Pancreas (tissue), 10 donors: ENCODE measurements around the gene LRP1B. TPM values are rescaled to one million over a fixed set of nuclear protein-coding genes. Genes with fewer than 3 reads are reported as not detected.

ENCODE experiments used
- ATAC-seq, 4 donors: fragments of 200-7000 bp; cut with Tn5 transposase; one replicate each; pipeline versions ENCODE4 v1.8.0 to v1.9.1; 2020; ENCODE audit warnings: mild to moderate bottlenecking in 4 of 4, moderate library complexity in 4 of 4
- DNase-seq, 6 donors: peaks; one replicate each; pipeline ENCODE4 v3.0.0-alpha.2; 2020
- FAIRE-seq: peaks from 2 replicates; lab custom pipeline; 2012; peaks lifted over from hg19 to GRCh38; lab: Jason Lieb, UNC
- H3K27ac ChIP-seq, 4 donors: fragments of 200-600 bp; sonication (generic); 1 replicate in 3 of 4; 2 replicates in 1 of 4; pipeline versions ENCODE4 v1.5.0 to v1.8.0; 2020
- H3K27me3 ChIP-seq, 4 donors: fragments of 200-600 bp; one replicate each; pipeline ENCODE4 v1.8.0; 2021
- H3K36me3 ChIP-seq, 3 donors: fragments of 200-600 bp; sonication (generic) in 1 of 3; one replicate each; pipeline versions ENCODE4 v1.5.0 to v1.8.0; 2020 to 2021
- H3K4me1 ChIP-seq, 3 donors: fragments of 200-600 bp; one replicate each; pipeline ENCODE4 v1.8.0; 2021
- H3K4me3 ChIP-seq, 4 donors: fragments of 200-600 bp; sonication (generic) in 2 of 4; one replicate each; pipeline versions ENCODE4 v1.5.0 to v1.8.0; 2020 to 2021
- H3K9me3 ChIP-seq, 4 donors: fragments of 200-600 bp; one replicate each; pipeline ENCODE4 v1.8.0; 2021
- CTCF ChIP-seq, 4 donors: fragments of 200-600 bp; sonication (generic) in 3 of 4; IDR thresholded peaks; one replicate each; pipeline versions ENCODE4 v1.5.0 to v1.8.0; 2021; ENCODE audit warnings: antibody characterized with exemption in 4 of 4
- WGBS, 2 donors: extraction: QIAGEN DNeasy Blood & Tissue Kit; methylation state at CpG; one replicate each; pipeline ENCODE4 v1.1.7; 2013; 5-methylcytosine and 5-hydroxymethylcytosine counted together
- intact Hi-C, 3 donors: fragments of 100-400 bp; cut with DNase I; formaldehyde crosslinking; loops; one replicate each; pipeline versions ENCODE4 v1.11.1 to v1.14.2; 2022
- polyA plus RNA-seq, 2 donors: library from polyadenylated mRNA; stranded (reverse); fragments of 200-250 nt; gene quantifications; one replicate each; pipeline ENCODE4 v1.2.3, GENCODE V29; 2013
- total RNA-seq, 6 donors: library from RNA; stranded (reverse); fragmentation: NEBNext Ultra II Directional in 4 of 6; extraction: Animal tissue kit (Norgen Biotek cat#: 25700) in 4 of 6; gene quantifications; one replicate each; pipeline versions ENCODE4 v1.2.1 to v1.2.4, GENCODE V29; 2021 to 2023
- donor health status: healthy with polysubstance abuse.
- donor health status: DM: no; HTN: no; CAD: no; lungs with moderate emphysema.
- donor health status: DM: no; HTN: no; CAD: no.
- donor health status: control.
- donor health status: control.
- donor health status: Bipolar disorder and iron deficiency.
- donor health status: DM: yes; HTN: yes; CAD: no.
- donor health status: DM: no; HTN: no; CAD: no.
- donor health status: DM: no; HTN: no; CAD: no.
- donor health status: DM: yes; HTN: yes; CAD: no.

The LRP1B gene
- total and polyA plus RNA-seq, 8 donors = 0.06 to 0.55 (median 0.25) TPM

GRCh38 chr2:141933226-141933625 lies 197.6 kb downstream of the LRP1B start:
- H3K4me1 ChIP-seq = no peaks in the 10 kb centered on the region
- H3K36me3 ChIP-seq = no peaks in the 10 kb centered on the region
- DNase-seq = no peak
- FAIRE-seq = no peak
- no peak overlapping the region for H3K27ac ChIP-seq
- WGBS, 2 donors = 47 to 64% methylated on average over 1 of the region's 1 CpG
- H3K9me3 ChIP-seq = no peaks in the 10 kb centered on the region
- intact Hi-C loops = no loop called here
- no peak for ATAC-seq
- no peak overlapping the region for H3K4me3 ChIP-seq
- TF ChIP-seq CTCF (IDR thresholded peaks at IDR 0.05) = no peak
- H3K27me3 ChIP-seq = no peaks in the 10 kb centered on the region

- FAIRE-seq = no peak
- Histone ChIP-seq H3K36me3 (no peaks in the 10 kb centered on the region), H3K4me1 (no peaks in the 10 kb centered on the region), H3K27me3 (no peaks in the 10 kb centered on the region), H3K9me3 (no peaks in the 10 kb centered on the region), H3K4me3 (no peak overlapping the region), H3K27ac (no peak overlapping the region)
- 81 to 85% methylated on average over 2 of the region's 2 CpGs for WGBS, 2 donors
- intact Hi-C loops = no loop called here
- ATAC-seq = no peak
- no peak for DNase-seq
- TF ChIP-seq CTCF (IDR thresholded peaks at IDR 0.05) = no peak
Measured at GRCh38 chr2:141932261-141932660, 198.6 kb downstream of the LRP1B start.

- 46 to 59% methylated on average over 3 of the region's 3 CpGs for WGBS, 2 donors
- Histone ChIP-seq H3K4me3 (no peak overlapping the region), H3K27ac (no peak overlapping the region), H3K4me1 (no peaks in the 10 kb centered on the region), H3K36me3 (no peaks in the 10 kb centered on the region), H3K9me3 (no peaks in the 10 kb centered on the region), H3K27me3 (no peaks in the 10 kb centered on the region)
- ATAC-seq = no peak
- intact Hi-C loops = no loop called here
- no peak for FAIRE-seq
- no peak for TF ChIP-seq CTCF (IDR thresholded peaks at IDR 0.05)
- DNase-seq = no peak
Measured at GRCh38 chr2:141931797-141932196, 199.0 kb downstream of the LRP1B start.

- Histone ChIP-seq H3K27ac (no peak overlapping the region), H3K4me3 (no peak overlapping the region), H3K4me1 (no peaks in the 10 kb centered on the region), H3K27me3 (no peaks in the 10 kb centered on the region), H3K9me3 (no peaks in the 10 kb centered on the region), H3K36me3 (no peaks in the 10 kb centered on the region)
- DNase-seq (no peak), ATAC-seq (no peak), FAIRE-seq (no peak)
- no peak for TF ChIP-seq CTCF (IDR thresholded peaks at IDR 0.05)
- intact Hi-C loops = no loop called here
Measured at GRCh38 chr2:141930803-141931202, 200.0 kb downstream of the LRP1B start.

- no peak for FAIRE-seq
- no peak for TF ChIP-seq CTCF (IDR thresholded peaks at IDR 0.05)
- intact Hi-C loops = no loop called here
- no peak overlapping the region for H3K4me3 ChIP-seq
- no peak overlapping the region for H3K27ac ChIP-seq
- WGBS, 2 donors = 58 to 69% methylated on average over 8 of the region's 8 CpGs
- no peaks in the 10 kb centered on the region for H3K36me3 ChIP-seq
- no peaks in the 10 kb centered on the region for H3K9me3 ChIP-seq
- ATAC-seq = no peak
- no peaks in the 10 kb centered on the region for H3K4me1 ChIP-seq
- H3K27me3 ChIP-seq = no peaks in the 10 kb centered on the region
- DNase-seq = no peak
Measured at GRCh38 chr2:141929331-141930252, 201.2 kb downstream of the LRP1B start.
